Measurements from ENCODE around the gene TMEM59L.

DNA sequence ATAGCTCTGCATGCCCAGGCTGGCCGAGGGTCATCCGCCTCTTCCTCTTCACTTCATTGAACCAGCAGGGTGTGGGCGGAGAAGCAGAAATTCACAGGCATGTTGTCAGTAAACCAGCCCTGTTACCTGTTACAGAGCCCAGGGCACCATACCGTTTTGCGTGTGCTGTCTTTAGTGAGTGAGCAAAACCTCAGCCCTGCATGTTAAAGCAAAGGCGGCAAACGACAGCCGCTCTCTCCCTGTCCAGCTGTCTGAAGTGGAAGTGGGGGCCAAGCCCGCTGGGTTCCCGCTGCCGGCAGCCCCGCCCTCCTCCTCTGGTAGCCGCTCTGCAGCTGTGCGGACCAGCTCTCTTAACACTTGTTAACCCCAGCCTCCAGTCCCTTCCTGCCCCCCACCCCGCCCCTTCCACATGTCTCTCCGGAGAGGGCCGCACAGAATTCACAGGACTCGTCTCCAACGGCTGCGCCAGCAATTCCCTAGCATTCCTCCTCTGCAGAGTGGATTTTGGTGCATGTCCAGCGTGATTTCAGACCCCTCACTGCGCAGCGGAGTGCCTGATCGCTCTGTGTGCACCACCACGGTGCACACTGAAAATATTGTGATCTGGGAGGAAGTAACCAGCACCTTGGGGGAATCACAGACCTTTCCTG lies 36.8 kb downstream of the TMEM59L start:
- no peak for TF ChIP-seq BHLHE40 (IDR thresholded peaks at IDR 0.05; ENCODE audit: borderline replicate concordance)
- no peak for TF ChIP-seq SP1 (IDR thresholded peaks at IDR 0.05)
- TF ChIP-seq ELF4 (IDR thresholded peaks at IDR 0.05) = no peak
- no peak for TF ChIP-seq L3MBTL2 (conservative IDR thresholded peaks at IDR 0.05)
